GM23338 (cell line): ENCODE results near the gene NEK4. TPM values are rescaled to one million over a fixed set of nuclear protein-coding genes. Genes with fewer than 3 reads are reported as not detected.

Experiments used
- ATAC-seq: fragments of 200-7000 bp; cut with Tn5 transposase; 3 replicates; pipeline ENCODE4 v1.9.1; 2020
- DNase-seq: peaks from one replicate; pipeline ENCODE4 v3.0.0-alpha.2; 2015; ENCODE audit warnings: low spot score
- H2AFZ ChIP-seq: fragments of 200-600 bp; sonication (generic); 2 replicates; pipeline ENCODE4 v1.8.0; 2016; ENCODE audit warnings: antibody characterized with exemption, mild to moderate bottlenecking, moderate library complexity
- H3F3A ChIP-seq: fragments of 200-600 bp; sonication (generic); replicated peaks from 2 replicates; pipeline ENCODE4 v1.8.0; 2017; ENCODE audit warnings: antibody characterized with exemption, mixed run types, low read depth
- H3K27ac ChIP-seq: fragments of 200-600 bp; sonication (generic); 2 replicates; pipeline ENCODE4 v1.6.1; 2016; ENCODE audit warnings: low read depth
- H3K27me3 ChIP-seq: fragments of 200-600 bp; sonication (generic); 2 replicates; pipeline ENCODE4 v1.8.0; 2016; ENCODE audit warnings: mild to moderate bottlenecking, mixed run types, moderate library complexity; ENCODE audit not compliant: insufficient read depth
- H3K36me3 ChIP-seq: fragments of 200-600 bp; sonication (generic); 2 replicates; pipeline ENCODE4 v1.8.0; 2016; ENCODE audit warnings: mild to moderate bottlenecking; ENCODE audit not compliant: insufficient read depth
- H3K4me1 ChIP-seq: fragments of 200-600 bp; sonication (generic); 2 replicates; pipeline ENCODE4 v1.8.0; 2016; ENCODE audit warnings: mild to moderate bottlenecking, moderate library complexity; ENCODE audit not compliant: insufficient read depth
- H3K4me2 ChIP-seq: fragments of 200-600 bp; sonication (generic); 2 replicates; pipeline ENCODE4 v1.7.1; 2017; ENCODE audit warnings: mixed run types
- H3K4me3 ChIP-seq: fragments of 200-600 bp; sonication (generic); 2 replicates; pipeline ENCODE4 v1.6.1; 2016; ENCODE audit warnings: mixed run types
- H3K79me2 ChIP-seq: fragments of 200-600 bp; sonication (generic); replicated peaks from 2 replicates; pipeline ENCODE4 v1.8.0; 2017; ENCODE audit warnings: mild to moderate bottlenecking; ENCODE audit not compliant: insufficient read depth
- H3K9me2 ChIP-seq: fragments of 200-600 bp; sonication (generic); 2 replicates; pipeline ENCODE4 v1.8.0; 2017; ENCODE audit not compliant: insufficient read depth
- H4K20me1 ChIP-seq: fragments of 200-600 bp; sonication (generic); replicated peaks from 2 replicates; pipeline ENCODE4 v1.8.0; 2017; ENCODE audit warnings: mild to moderate bottlenecking; ENCODE audit not compliant: insufficient read depth
- H3K27ac Mint-ChIP-seq: 2 replicates; pipeline ENCODE4 v1.8.0; 2020; ENCODE audit warnings: inconsistent platforms, mild to moderate bottlenecking, moderate library complexity, mixed read lengths
- H3K27me3 Mint-ChIP-seq: 3 replicates; pipeline ENCODE4 v1.8.0; 2022; ENCODE audit warnings: low read depth, mild to moderate bottlenecking, moderate library complexity, mixed read lengths, inconsistent platforms; ENCODE audit not compliant: insufficient read depth, poor library complexity
- H3K36me3 Mint-ChIP-seq: 3 replicates; pipeline ENCODE4 v1.8.0; 2021; ENCODE audit warnings: low read depth, mild to moderate bottlenecking, inconsistent platforms, moderate library complexity, mixed read lengths
- H3K4me1 Mint-ChIP-seq: 3 replicates; pipeline ENCODE4 v1.8.0; 2020; ENCODE audit warnings: mild to moderate bottlenecking, inconsistent platforms, mixed read lengths
- H3K4me3 Mint-ChIP-seq: 3 replicates; pipeline ENCODE4 v1.8.0; 2021; ENCODE audit warnings: moderate library complexity, mild to moderate bottlenecking, inconsistent platforms, mixed read lengths
- H3K9me3 Mint-ChIP-seq: 3 replicates; pipeline ENCODE4 v1.8.0; 2020; ENCODE audit warnings: moderate library complexity, mild to moderate bottlenecking, inconsistent platforms, mixed read lengths
- CREB1 ChIP-seq: fragments of 250-450 bp; sonication (Bioruptor Pico); IDR thresholded peaks from 2 replicates; pipeline ENCODE4 v1.5.0; 2020; ENCODE audit warnings: low read depth, mild to moderate bottlenecking, moderate library complexity
- CTCF ChIP-seq, 2 experiments: fragments of 200-600 bp in 1 of 2; sonication (generic) in 1 of 2; conservative IDR thresholded peaks; 2 replicates each; pipeline versions ENCODE4 v1.5.1 to v1.6.1; 2016 to 2017; ENCODE audit warnings: antibody characterized with exemption in 2 of 2, low read depth in 2 of 2, mild to moderate bottlenecking in 2 of 2, moderate library complexity in 1 of 2
- ETS1 ChIP-seq: IDR thresholded peaks from 2 replicates; pipeline ENCODE4 v1.6.1; 2016; ENCODE audit warnings: antibody characterized with exemption
- JUNB ChIP-seq: IDR thresholded peaks from one replicate; pipeline ENCODE4 v1.6.1; 2016; ENCODE audit warnings: antibody characterized with exemption; ENCODE audit not compliant: unreplicated experiment
- POLR2AphosphoS5 ChIP-seq: IDR thresholded peaks from 2 replicates; pipeline ENCODE4 v1.6.1; 2016; ENCODE audit warnings: antibody characterized with exemption, low read depth
- REST ChIP-seq: IDR thresholded peaks from one replicate; pipeline ENCODE4 v1.6.1; 2018; ENCODE audit warnings: antibody characterized with exemption; ENCODE audit not compliant: unreplicated experiment
- STAT1 ChIP-seq: IDR thresholded peaks from one replicate; pipeline ENCODE4 v1.6.1; 2016; ENCODE audit warnings: antibody characterized with exemption; ENCODE audit not compliant: unreplicated experiment
- ZNF114 ChIP-seq: fragments of 250-450 bp; sonication (Bioruptor Pico); IDR thresholded peaks from 2 replicates; pipeline ENCODE4 v1.5.0; 2020; ENCODE audit warnings: mild to moderate bottlenecking, moderate library complexity
- ZNF331 ChIP-seq: fragments of 250-450 bp; sonication (Bioruptor Pico); IDR thresholded peaks from 2 replicates; pipeline ENCODE4 v1.5.0; 2020; ENCODE audit warnings: low read depth, mild to moderate bottlenecking, moderate library complexity
- ZNF462 ChIP-seq: fragments of 250-450 bp; sonication (Bioruptor Pico); IDR thresholded peaks from 2 replicates; pipeline ENCODE4 v1.5.0; 2020; ENCODE audit warnings: mild to moderate bottlenecking, moderate library complexity
- polyA plus RNA-seq: library from polyadenylated mRNA; unstranded; fragments of >200 nt; fragmentation: Nextera tagmentation; extraction: Ambion mirVana; gene quantifications from 2 replicates; pipeline ENCODE4 v1.2.1, GENCODE V29; 2016
- total RNA-seq: library from RNA; depleted of rRNA; stranded (reverse); fragments of >200 nt; shearing (Covaris generic); gene quantifications from 2 replicates; pipeline ENCODE4 v1.2.3, GENCODE V29; 2014

The NEK4 gene
- total and polyA plus RNA-seq, 2 experiments from 2014 or later, result 8.6 to 42.7 TPM

GRCh38 chr3:52721002-52721729, 49.6 kb downstream of the NEK4 start (continued):
- TF ChIP-seq ZNF462, result no peak
- no peak for TF ChIP-seq CREB1 (CRISPR knock-in tag)
- TF ChIP-seq ZNF114, result no peak
- no peak for TF ChIP-seq JUNB
- TF ChIP-seq CTCF (conservative IDR thresholded peaks at IDR 0.05; ENCODE audit: low read depth in 2 of 2), result no peak

GRCh38 chr3:52719618-52720017, 51.1 kb downstream of the NEK4 start:
- no peak overlapping the region for H3K4me2 ChIP-seq
- H3K27ac Mint-ChIP-seq, result no peak overlapping the region
- no peak overlapping the region for H3K4me3 ChIP-seq
- no peak overlapping the region for H2AFZ ChIP-seq
- H3K27me3 ChIP-seq, result no peaks in the 10 kb centered on the region
- H3K36me3 ChIP-seq, result no peaks in the 10 kb centered on the region
- no peaks in the 10 kb centered on the region for H3K79me2 ChIP-seq
- H3K9me3 Mint-ChIP-seq, result no peaks in the 10 kb centered on the region
- H3K9me2 ChIP-seq, result no peaks in the 10 kb centered on the region
- H4K20me1 ChIP-seq, result no peaks in the 10 kb centered on the region
- peaks cover 6% of the 10 kb centered on the region; the same call in 1 of the 2 replicates for H3F3A ChIP-seq
- peaks cover 12% of the 10 kb centered on the region for H3K4me1 Mint-ChIP-seq
- peaks cover 7% of the 10 kb centered on the region; the same call in 1 of the 2 replicates for H3K4me1 ChIP-seq
- no peak overlapping the region for H3K27ac ChIP-seq
- peaks cover 3% of the 10 kb centered on the region for H3K36me3 Mint-ChIP-seq
- DNase-seq (no peak), ATAC-seq (no peak)
- H3K27me3 Mint-ChIP-seq, result peaks cover 11% of the 10 kb centered on the region
- H3K4me3 Mint-ChIP-seq, result no peak overlapping the region
- TF ChIP-seq JUNB, result no peak
- TF ChIP-seq ZNF331, result no peak
- no peak for TF ChIP-seq ETS1
- no peak for TF ChIP-seq STAT1
- TF ChIP-seq REST, result no peak
- no peak for TF ChIP-seq CREB1 (CRISPR knock-in tag)
- no peak for TF ChIP-seq POLR2AphosphoS5
